ENCODE measurements around the gene SV2C.
A peak's percentile ranks its signal among the peaks of the same experiment; 100 is the strongest.
"Not testable (repeated sequence)": the region's sequence is repeated elsewhere in the genome, so short reads cannot be mapped to it uniquely, and the experiment has no call there.

SV2C gene

GRCh38 chr5:76336253-76336809 is 253.1 kb downstream of the SV2C start:
- DNase-seq; H3K27me3 ChIP-seq (ENCODE audit: insufficient read depth, low read length); H3K79me2 ChIP-seq (ENCODE audit: control insufficient read depth, insufficient read depth, low read length, poor library complexity); H3K14ac ChIP-seq (ENCODE audit: low read length); H2BK120ac ChIP-seq (ENCODE audit: insufficient read depth, low read length, poor library complexity); H3K4me1 ChIP-seq (ENCODE audit: control insufficient read depth in 1 of 2, insufficient read depth in 2 of 2, low read length in 2 of 2); H4K8ac ChIP-seq (ENCODE audit: low read depth, low read length); H3K4me2 ChIP-seq (ENCODE audit: low read length); H3K23ac ChIP-seq (ENCODE audit: low read length); H3K9ac ChIP-seq (ENCODE audit: low read length); H2AFZ ChIP-seq (ENCODE audit: insufficient read depth, low read length, poor library complexity); H2BK12ac ChIP-seq (ENCODE audit: low read length); H2AK5ac ChIP-seq (ENCODE audit: low read length); H3K9me3 ChIP-seq (ENCODE audit: insufficient read depth, low read depth, low read length); H3K36me3 ChIP-seq (ENCODE audit: control insufficient read depth in 1 of 2, insufficient read depth in 2 of 2, low read length in 2 of 2); H3K4ac ChIP-seq (ENCODE audit: low read depth, low read length); H3K27ac ChIP-seq (ENCODE audit: low read depth, low read length); H4K12ac ChIP-seq (ENCODE audit: low read depth, low read length); H3K18ac ChIP-seq (ENCODE audit: low read length); H4K91ac ChIP-seq (ENCODE audit: low read depth, low read length); H2BK5ac ChIP-seq (ENCODE audit: low read depth, low read length, poor library complexity); H3K4me3 ChIP-seq (ENCODE audit: low read depth, low read length); H3K79me1 ChIP-seq (ENCODE audit: low read length): not testable (repeated sequence)
- WGBS (ENCODE audit: extremely low coverage, insufficient coverage, insufficient read length): no CpG with 5 or more reads among the region's 33 CpGs

- Histone ChIP-seq H3K27me3 (ENCODE audit: insufficient read depth, low read length) (no peaks in the 10 kb centered on the region), H3K27ac (ENCODE audit: low read depth, low read length) (no peak overlapping the region), H4K12ac (ENCODE audit: low read depth, low read length) (no peak overlapping the region), H3K14ac (ENCODE audit: low read length) (no peak overlapping the region), H3K18ac (ENCODE audit: low read length) (no peak overlapping the region), H3K79me2 (ENCODE audit: control insufficient read depth, insufficient read depth, low read length, poor library complexity) (no peaks in the 10 kb centered on the region), H3K4me1 (ENCODE audit: control insufficient read depth in 1 of 2, insufficient read depth in 2 of 2, low read length in 2 of 2) (peaks cover 0 to 2% of the 10 kb centered on the region in 2 experiments), H3K79me1 (ENCODE audit: low read length) (no peaks in the 10 kb centered on the region), H3K36me3 (ENCODE audit: control insufficient read depth in 1 of 2, insufficient read depth in 2 of 2, low read length in 2 of 2) (no peaks in the 10 kb centered on the region), H2BK12ac (ENCODE audit: low read length) (no peak overlapping the region), H3K4me3 (ENCODE audit: low read depth, low read length) (no peak overlapping the region), H3K9ac (ENCODE audit: low read length) (no peak overlapping the region), H2AK5ac (ENCODE audit: low read length) (no peak overlapping the region), H3K4me2 (ENCODE audit: low read length) (no peak overlapping the region), H2BK5ac (ENCODE audit: low read depth, low read length, poor library complexity) (no peak overlapping the region), H3K4ac (ENCODE audit: low read depth, low read length) (no peak overlapping the region), H2BK120ac (ENCODE audit: insufficient read depth, low read length, poor library complexity) (no peak overlapping the region), H3K23ac (ENCODE audit: low read length) (no peak overlapping the region), H4K8ac (ENCODE audit: low read depth, low read length) (no peak overlapping the region), H4K91ac (ENCODE audit: low read depth, low read length) (no peak overlapping the region), H3K9me3 (ENCODE audit: insufficient read depth, low read depth, low read length) (no peaks in the 10 kb centered on the region), H2AFZ (ENCODE audit: insufficient read depth, low read length, poor library complexity) (no peak overlapping the region)
- DNase-seq: peak; percentile 88 to 93
- WGBS (ENCODE audit: extremely low coverage, insufficient coverage, insufficient read length): no CpG with 5 or more reads among the region's 1 CpG
Observed at GRCh38 chr5:76337953-76338451, 254.8 kb downstream of the SV2C start.

- WGBS (ENCODE audit: extremely low coverage, insufficient coverage, insufficient read length): no CpG with 5 or more reads among the region's 3 CpGs
- Histone ChIP-seq H3K4me2 (ENCODE audit: low read length) (no peak overlapping the region), H3K23ac (ENCODE audit: low read length) (no peak overlapping the region), H2BK120ac (ENCODE audit: insufficient read depth, low read length, poor library complexity) (no peak overlapping the region), H3K14ac (ENCODE audit: low read length) (no peak overlapping the region), H4K12ac (ENCODE audit: low read depth, low read length) (no peak overlapping the region), H4K8ac (ENCODE audit: low read depth, low read length) (no peak overlapping the region), H3K18ac (ENCODE audit: low read length) (no peak overlapping the region), H3K36me3 (ENCODE audit: control insufficient read depth in 1 of 2, insufficient read depth in 2 of 2, low read length in 2 of 2) (no peaks in the 10 kb centered on the region), H4K91ac (ENCODE audit: low read depth, low read length) (no peak overlapping the region), H2BK5ac (ENCODE audit: low read depth, low read length, poor library complexity) (no peak overlapping the region), H3K27ac (ENCODE audit: low read depth, low read length) (no peak overlapping the region), H2AFZ (ENCODE audit: insufficient read depth, low read length, poor library complexity) (no peak overlapping the region), H3K27me3 (ENCODE audit: insufficient read depth, low read length) (no peaks in the 10 kb centered on the region), H2AK5ac (ENCODE audit: low read length) (no peak overlapping the region), H3K9me3 (ENCODE audit: insufficient read depth, low read depth, low read length) (no peaks in the 10 kb centered on the region), H3K79me1 (ENCODE audit: low read length) (no peaks in the 10 kb centered on the region), H3K4me1 (ENCODE audit: control insufficient read depth in 1 of 2, insufficient read depth in 2 of 2, low read length in 2 of 2) (peaks cover 0 to 2% of the 10 kb centered on the region in 2 experiments), H3K4me3 (ENCODE audit: low read depth, low read length) (no peak overlapping the region), H3K9ac (ENCODE audit: low read length) (no peak overlapping the region), H3K79me2 (ENCODE audit: control insufficient read depth, insufficient read depth, low read length, poor library complexity) (no peaks in the 10 kb centered on the region), H3K4ac (ENCODE audit: low read depth, low read length) (no peak overlapping the region), H2BK12ac (ENCODE audit: low read length) (no peak overlapping the region)
- no peak for DNase-seq
Observed at GRCh38 chr5:76339919-76340318, 256.7 kb downstream of the SV2C start.

GRCh38 chr5:76341651-76342334 is 258.6 kb downstream of the SV2C start:
- Histone ChIP-seq H3K23ac (ENCODE audit: low read length) (no peak overlapping the region), H3K18ac (ENCODE audit: low read length) (no peak overlapping the region), H3K9me3 (ENCODE audit: insufficient read depth, low read depth, low read length) (no peaks in the 10 kb centered on the region), H3K79me2 (ENCODE audit: control insufficient read depth, insufficient read depth, low read length, poor library complexity) (no peaks in the 10 kb centered on the region), H4K8ac (ENCODE audit: low read depth, low read length) (no peak overlapping the region), H4K12ac (ENCODE audit: low read depth, low read length) (no peak overlapping the region), H3K14ac (ENCODE audit: low read length) (no peak overlapping the region), H3K4ac (ENCODE audit: low read depth, low read length) (no peak overlapping the region), H3K4me3 (ENCODE audit: low read depth, low read length) (no peak overlapping the region), H2BK120ac (ENCODE audit: insufficient read depth, low read length, poor library complexity) (no peak overlapping the region), H3K36me3 (ENCODE audit: control insufficient read depth in 1 of 2, insufficient read depth in 2 of 2, low read length in 2 of 2) (no peaks in the 10 kb centered on the region), H3K79me1 (ENCODE audit: low read length) (no peaks in the 10 kb centered on the region), H3K4me2 (ENCODE audit: low read length) (no peak overlapping the region), H3K27ac (ENCODE audit: low read depth, low read length) (no peak overlapping the region), H3K9ac (ENCODE audit: low read length) (no peak overlapping the region), H2BK12ac (ENCODE audit: low read length) (no peak overlapping the region), H2AFZ (ENCODE audit: insufficient read depth, low read length, poor library complexity) (no peak overlapping the region), H4K91ac (ENCODE audit: low read depth, low read length) (no peak overlapping the region), H3K4me1 (ENCODE audit: control insufficient read depth in 1 of 2, insufficient read depth in 2 of 2, low read length in 2 of 2) (peaks cover 0 to 2% of the 10 kb centered on the region in 2 experiments), H2AK5ac (ENCODE audit: low read length) (no peak overlapping the region), H3K27me3 (ENCODE audit: insufficient read depth, low read length) (no peaks in the 10 kb centered on the region), H2BK5ac (ENCODE audit: low read depth, low read length, poor library complexity) (no peak overlapping the region)
- no peak for DNase-seq
- whole genome bisulfite sequencing (ENCODE audit: extremely low coverage, insufficient coverage, insufficient read length): no CpG with 5 or more reads among the region's 7 CpGs
